Measurements from ENCODE around the gene TREML4. TPM values are rescaled to one million over a fixed set of nuclear protein-coding genes. Genes with fewer than 3 reads are reported as not detected.

TREML4 gene
- total RNA-seq, 1 donor from 2014 or later = not detected

GRCh38 chr6:41288030-41288753, 60.0 kb downstream of the TREML4 start:
- Histone ChIP-seq H3K79me2 (ENCODE audit: insufficient read depth, low read length) (no peaks in the 10 kb centered on the region), H3K27ac (ENCODE audit: low read depth, low read length) (no peak overlapping the region), H4K20me1 (ENCODE audit: insufficient read depth, low read length) (no peaks in the 10 kb centered on the region), H3K4me3 (ENCODE audit: insufficient read depth, low read depth, low read length) (no peak overlapping the region), H3K9me3 (ENCODE audit: insufficient read depth, low read depth, low read length) (no peaks in the 10 kb centered on the region), H3K27me3 (ENCODE audit: insufficient read depth, low read length) (peaks cover 4% of the 10 kb centered on the region), H3K36me3 (ENCODE audit: insufficient read depth, low read length) (no peaks in the 10 kb centered on the region), H3K4me2 (ENCODE audit: low read length) (no peak overlapping the region), H2AFZ (ENCODE audit: low read depth, low read length) (no peak overlapping the region), H3K9ac (ENCODE audit: low read length) (no peak overlapping the region), H3K4me1 (ENCODE audit: insufficient read depth, low read length) (no peaks in the 10 kb centered on the region)
- no peak for FAIRE-seq
- H3K4me3 Mint-ChIP-seq (ENCODE audit: unreplicated experiment) = no peak overlapping the region
- peak overlapping the region; percentile 58 for H3K27ac Mint-ChIP-seq (ENCODE audit: unreplicated experiment)
- no peak for DNase-seq (ENCODE audit: low read depth)
- no peaks in the 10 kb centered on the region for H3K36me3 Mint-ChIP-seq (ENCODE audit: low read depth, unreplicated experiment)
- H3K4me1 Mint-ChIP-seq (ENCODE audit: low read depth, unreplicated experiment) = peaks cover 10% of the 10 kb centered on the region
- TF ChIP-seq EZH2 (IDR thresholded peaks at IDR 0.05; ENCODE audit: insufficient read depth, low read length) = no peak
- no peak for TF ChIP-seq CTCF (IDR thresholded peaks at IDR 0.05; ENCODE audit: insufficient read depth, low read depth, low read length)
- H3K9me3 Mint-ChIP-seq (ENCODE audit: unreplicated experiment) = peaks cover 2% of the 10 kb centered on the region
- H3K27me3 Mint-ChIP-seq (ENCODE audit: low read depth, unreplicated experiment) = peaks cover 9% of the 10 kb centered on the region

Other genes starting within 250 kb of the TREML4 start
- gene UNC5CL, start 189.1 kb upstream of the TREML4 start, total RNA-seq = 0.27 and 0.29 TPM in 2 replicates
- gene TSPO2, start 185.9 kb upstream of the TREML4 start, total RNA-seq = not detected in 2 replicates
- not detected in 2 replicates for gene APOBEC2, start 175.1 kb upstream of the TREML4 start, total RNA-seq
- gene OARD1, start 156.0 kb upstream of the TREML4 start, total RNA-seq = 10.6 and 14.3 TPM in 2 replicates
- 26.7 and 27.8 TPM in 2 replicates for gene NFYA, start 155.4 kb upstream of the TREML4 start, total RNA-seq
- gene TREML1, start 74.0 kb upstream of the TREML4 start, total RNA-seq = not detected in 2 replicates
- not detected in 2 replicates for gene TREM2, start 65.2 kb upstream of the TREML4 start, total RNA-seq
- gene TREML2, start 27.2 kb upstream of the TREML4 start, total RNA-seq = not detected in 2 replicates
- 0.20 and 0.58 TPM in 2 replicates for gene TREM1, start 58.3 kb downstream of the TREML4 start, total RNA-seq
- gene NCR2, start 107.3 kb downstream of the TREML4 start, total RNA-seq = not detected in 2 replicates